ELR (cell line): ENCODE results near the gene VWA8.
A peak's percentile ranks its signal among the peaks of the same experiment; 100 is the strongest.

Experiments used
- DNase-seq: peaks from one replicate; pipeline ENCODE4 v3.0.0-alpha.2; 2015; ENCODE audit warnings: low read depth

Gene VWA8

DNA sequence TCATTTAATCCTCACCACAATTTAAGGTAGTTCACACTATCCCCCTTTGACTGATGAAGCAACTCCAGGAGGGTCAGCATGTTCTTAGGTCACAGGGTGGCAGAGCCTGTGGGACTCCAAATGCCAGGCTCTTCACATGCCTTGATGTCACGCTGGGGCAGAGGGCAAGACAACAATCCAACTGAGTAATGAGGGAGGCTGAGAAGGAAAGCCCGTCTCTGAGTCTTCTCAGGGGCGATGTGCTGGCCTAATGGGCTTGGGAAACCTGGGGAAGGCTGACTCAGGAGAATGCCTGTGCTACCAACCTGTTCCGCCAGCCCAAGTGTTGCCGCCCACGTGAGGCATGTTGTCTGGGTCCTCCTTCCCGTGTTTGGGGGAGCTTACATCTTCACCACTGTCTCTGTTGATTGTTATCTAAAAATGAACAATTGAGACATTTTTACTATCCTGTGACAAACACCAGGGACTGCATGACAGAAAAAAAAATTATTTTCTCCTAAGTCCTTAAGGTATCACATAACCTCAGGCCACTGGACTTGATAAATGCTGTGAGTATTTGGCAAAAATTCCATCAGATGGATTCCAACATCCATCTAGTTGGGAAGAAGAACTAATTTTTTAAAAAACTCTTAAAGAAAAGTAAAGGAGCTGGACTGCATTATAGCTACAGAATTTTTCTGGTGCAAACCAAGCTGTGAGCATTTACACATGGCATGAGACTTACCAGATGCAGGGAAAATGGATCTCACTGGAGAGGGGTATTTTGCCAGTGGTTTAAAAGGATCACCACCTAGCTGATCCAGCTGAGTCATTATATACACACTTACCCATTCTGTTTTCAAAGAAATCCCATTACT, 346.0 kb downstream of the VWA8 start:
- peak; percentile 10 for DNase-seq

DNA sequence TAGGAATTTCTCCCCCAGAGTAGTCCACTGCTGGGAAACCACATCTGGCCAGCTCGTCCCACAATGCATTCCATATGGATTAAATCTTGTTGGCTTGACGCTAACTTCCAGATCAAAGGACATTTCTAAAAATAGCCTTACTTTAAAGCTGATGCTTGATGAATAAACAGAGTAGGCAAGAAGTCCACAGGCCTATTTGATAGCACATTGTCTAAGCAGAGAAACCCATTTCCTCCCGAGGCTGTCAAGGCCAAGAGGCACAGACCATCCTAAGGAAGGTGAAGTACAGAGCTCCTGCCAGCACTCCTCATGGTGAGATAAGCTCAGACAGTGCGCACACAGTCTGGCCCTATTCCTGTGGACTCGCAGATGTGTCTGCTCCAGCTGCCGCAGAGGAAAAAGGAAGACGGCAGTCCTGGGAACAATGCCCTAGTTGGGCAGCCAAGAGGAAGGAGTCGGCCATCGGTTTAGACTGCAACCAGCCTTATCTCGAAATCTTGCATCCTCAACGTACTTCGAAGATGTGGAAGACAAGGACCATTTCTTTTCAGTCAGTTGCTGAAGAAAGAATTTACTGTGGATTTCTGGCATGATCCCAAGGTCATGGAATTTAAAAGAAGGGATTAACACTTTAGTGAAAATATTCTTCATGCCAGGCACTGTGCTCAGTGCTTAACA, 346.8 kb downstream of the VWA8 start:
- DNase-seq = peak; percentile 58

DNA sequence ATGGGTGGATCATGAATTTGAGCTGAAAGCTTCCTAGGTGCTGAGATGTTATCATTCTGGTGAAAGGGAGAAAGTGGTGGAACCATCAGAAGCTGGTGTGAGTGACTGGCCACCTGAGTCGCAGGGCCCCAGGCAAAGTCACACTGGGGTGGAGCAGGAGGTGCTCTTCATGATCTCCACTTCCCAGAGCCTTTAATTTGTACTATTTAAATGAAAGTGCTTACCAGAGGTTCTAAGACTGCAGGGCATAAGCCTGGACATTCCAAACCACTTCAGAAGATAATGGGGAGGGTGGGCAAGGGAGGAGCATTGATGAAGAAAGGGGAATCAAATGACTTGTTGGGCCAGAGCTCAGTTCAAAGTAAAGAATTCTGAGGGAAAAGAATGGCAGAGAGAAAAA, 347.4 kb downstream of the VWA8 start:
- DNase-seq = peak; percentile 7

DNA sequence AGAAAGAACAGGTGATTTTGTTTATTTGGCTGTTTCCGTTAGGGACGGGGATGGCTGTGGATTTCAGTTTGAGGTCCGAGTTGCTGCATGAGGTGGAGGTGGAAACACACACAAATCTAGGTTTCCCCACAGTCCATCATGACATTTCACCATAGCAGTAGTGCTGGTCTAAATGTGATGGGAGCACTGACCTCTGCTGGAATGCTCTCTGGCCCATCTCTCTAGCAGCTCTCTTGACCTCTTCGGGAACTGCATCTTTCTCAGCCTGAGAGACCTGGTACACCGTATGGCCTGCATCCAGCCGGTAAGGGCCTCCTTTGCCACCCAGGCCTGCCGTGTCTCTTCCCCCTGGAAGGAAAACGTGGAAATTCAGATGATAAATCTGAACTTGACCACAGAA, 349.5 kb downstream of the VWA8 start:
- peak; percentile 13 for DNase-seq

DNA sequence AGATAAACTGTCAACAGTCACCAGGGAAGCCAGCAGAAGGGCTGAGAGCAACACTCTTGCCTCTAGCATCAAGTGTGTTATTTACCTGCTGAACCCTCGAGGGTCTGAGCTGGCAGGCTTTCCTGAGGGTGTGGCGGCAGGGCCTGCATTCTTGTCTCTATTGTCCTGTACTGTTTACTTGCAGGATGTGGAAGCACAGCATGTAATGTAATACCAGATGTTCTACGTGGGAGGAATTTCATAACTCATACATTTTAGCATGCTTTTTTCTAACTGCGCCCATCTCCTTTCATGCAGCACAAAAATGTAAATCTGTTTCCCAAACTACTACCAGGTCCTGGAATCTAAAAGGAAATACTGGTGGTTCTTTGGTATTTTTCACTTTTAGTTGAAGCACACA, 350.5 kb downstream of the VWA8 start:
- DNase-seq = peak; percentile 80

DNA sequence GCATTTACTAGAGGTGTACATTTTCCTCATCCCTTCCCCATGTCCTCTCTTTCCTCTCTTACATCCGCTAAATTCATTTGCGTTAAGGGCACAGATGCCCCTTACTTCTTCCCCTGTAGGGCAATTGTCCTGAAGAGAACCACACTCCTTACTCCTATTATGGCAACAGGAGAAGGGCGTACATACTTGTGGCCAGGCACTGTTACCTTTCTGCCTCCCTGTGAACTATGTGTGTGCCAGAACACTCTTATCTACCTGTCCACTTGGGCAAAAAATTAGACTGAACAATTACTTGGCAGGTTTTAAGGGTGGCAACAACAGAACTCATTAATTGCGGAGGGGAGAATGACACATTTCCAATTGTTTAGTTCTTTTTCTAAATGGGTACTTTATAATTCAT, 351.1 kb downstream of the VWA8 start:
- DNase-seq = no peak

DNA sequence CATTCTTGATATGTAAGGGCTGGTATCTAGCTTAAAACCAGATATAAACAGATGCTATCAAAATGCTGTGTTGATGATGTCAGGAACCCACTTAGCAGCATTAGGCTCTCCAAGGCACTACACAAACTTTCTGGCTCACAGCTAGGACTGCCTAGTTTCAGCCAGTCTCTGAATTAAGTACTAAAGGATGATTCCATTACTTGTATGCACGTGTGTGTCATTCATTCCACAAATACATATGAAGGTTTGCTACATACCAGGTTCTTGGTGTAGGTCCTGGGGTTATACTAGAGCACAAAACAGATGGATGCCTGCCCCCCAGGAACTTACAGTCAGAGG, 352.1 kb downstream of the VWA8 start:
- no peak for DNase-seq

DNA sequence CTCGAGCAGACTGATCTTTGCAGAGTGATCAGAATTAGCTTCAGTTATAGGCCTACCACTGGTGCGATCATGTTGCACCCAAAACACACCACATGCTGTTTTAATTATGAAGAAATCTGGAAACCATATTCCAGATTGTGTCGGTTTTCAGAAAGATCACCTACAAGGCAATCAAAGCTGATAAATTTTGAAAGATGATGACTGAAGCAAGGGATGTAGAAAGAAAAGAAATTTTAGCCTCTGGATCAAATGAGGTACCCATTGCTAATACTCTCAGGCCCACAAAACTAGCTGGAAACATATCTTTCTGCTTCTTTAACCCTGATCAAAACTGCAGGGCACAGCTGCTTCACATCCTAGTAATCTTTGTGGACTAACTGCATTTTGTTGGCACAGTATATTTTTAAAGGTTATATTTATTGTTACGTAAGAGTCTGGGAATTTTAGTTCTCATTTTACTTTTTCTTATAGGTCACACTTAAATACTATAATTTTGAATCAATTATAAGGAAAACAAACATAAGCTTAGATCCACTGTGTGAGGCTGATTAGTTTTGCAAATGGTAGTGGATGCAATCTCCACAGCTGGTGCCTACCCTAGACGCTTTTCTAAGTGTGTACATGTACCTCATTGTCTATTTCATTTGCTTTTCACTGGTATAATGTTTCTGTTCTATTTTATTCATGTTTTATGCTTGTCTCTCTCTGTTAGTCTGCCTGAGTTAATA, 352.6 kb downstream of the VWA8 start:
- DNase-seq = no peak

DNA sequence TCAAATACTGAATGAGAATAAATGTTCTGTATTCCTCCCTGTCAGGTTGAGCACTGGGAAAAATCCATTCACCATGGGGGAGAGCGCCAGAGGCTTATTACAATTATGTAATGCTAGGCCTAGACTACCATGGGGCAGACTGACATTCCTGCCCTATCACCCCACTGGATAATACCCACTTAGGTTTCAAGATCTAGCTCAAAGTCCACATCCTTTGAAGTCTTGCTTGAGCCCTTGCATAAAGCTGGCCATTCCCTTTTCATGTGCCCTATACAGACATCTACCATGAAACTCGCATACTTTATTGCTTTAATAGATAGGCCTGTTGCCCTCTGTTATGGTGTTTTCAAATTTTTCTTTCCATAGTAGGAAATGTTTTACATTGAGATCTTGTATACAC, 354.3 kb downstream of the VWA8 start:
- no peak for DNase-seq

DNA sequence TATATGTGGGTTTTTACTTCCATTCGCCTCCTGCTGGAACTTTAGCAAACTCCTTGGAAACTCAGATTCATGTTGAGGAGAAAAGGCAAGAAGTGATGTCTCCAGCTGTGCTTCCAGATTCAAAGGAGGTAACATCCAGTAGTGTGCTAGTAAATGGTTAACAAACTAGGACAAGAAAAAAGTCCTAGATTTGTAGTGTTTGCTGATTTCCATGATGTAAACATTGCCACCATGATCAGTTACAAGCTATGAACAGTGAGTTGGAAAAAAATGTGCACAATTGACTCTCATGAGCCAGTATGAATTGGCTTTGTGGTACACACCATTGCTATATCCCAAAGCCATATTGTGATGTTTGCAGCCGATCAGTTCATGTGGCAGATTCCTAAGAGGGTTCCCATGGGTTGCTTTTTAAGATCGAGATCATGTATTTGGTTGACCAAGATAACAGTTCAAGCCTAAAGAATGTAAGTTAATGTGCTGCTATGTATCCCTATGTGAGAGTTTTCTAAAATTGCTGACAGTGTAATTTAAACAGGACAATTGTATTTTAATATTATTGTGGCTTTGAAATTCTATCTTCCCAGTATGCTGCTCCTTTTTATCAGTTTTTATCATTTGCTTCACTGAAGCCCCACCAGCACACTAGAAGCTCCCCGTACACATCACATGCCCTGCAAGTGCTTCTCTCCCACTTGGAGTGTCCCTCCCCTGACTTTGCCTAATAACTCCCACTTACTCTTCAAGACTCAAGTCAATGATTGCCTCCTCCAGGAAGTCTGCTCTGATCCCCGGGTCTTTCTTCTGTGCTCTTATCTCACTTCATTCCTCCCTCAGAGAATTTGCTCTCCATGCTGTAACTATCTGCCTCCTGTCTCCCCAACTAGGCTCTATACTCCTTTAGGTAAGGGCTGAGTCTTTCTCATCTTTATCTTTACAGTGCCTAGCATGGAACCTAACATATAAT, 355.3 kb downstream of the VWA8 start:
- no peak for DNase-seq

DNA sequence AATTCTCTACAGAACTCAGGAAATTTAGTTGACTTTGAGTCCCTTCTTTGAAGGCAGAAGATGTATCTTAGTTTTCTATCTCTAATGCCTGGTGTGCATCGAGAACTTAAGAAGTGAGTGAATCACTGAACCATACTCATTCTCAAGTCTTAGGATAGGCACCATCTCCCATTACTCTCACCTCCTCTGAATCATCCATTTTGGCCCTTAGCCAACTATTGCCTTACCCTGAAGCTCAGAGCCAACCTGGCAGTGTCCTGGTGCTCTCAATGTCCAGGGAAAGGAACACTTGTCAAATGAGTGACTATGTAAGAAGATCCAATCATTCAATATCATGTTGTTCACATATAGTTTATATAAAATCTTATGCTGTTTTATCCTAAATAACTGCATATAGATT, 357.0 kb downstream of the VWA8 start:
- peak; percentile 88 for DNase-seq

DNA sequence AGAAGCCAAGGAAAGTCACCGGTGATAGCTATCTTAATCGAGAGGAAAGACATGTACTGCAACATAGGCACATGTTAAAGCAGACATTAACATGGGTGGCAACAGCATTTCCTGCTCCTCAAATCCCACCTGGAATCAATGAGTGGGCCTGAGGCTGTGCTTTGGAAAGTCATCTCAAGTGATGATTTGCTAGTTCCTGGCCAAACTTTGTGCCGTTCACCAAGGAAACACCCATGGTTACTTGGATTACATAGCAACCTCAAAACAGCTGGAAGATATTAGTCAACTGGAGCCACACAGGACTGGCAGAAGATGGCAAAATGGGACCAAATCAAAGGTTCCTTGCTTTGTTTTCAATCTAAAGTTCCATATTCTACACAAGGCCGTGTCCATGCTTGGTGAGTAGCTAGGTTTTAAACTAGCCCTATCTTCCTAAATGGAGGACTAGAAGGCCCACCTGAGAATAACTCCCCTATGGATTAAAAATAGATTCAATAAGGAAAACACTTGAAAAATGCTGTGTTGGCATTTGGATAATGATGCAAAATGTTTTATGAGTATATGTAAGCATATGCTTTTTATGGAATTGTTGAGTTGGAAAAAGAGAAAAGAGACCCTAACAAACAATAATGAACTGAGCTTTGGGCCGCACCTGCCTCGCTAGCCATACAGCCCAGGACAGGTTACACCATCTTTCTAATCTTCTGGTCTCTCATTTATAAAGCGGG, 359.0 kb downstream of the VWA8 start:
- no peak for DNase-seq

DNA sequence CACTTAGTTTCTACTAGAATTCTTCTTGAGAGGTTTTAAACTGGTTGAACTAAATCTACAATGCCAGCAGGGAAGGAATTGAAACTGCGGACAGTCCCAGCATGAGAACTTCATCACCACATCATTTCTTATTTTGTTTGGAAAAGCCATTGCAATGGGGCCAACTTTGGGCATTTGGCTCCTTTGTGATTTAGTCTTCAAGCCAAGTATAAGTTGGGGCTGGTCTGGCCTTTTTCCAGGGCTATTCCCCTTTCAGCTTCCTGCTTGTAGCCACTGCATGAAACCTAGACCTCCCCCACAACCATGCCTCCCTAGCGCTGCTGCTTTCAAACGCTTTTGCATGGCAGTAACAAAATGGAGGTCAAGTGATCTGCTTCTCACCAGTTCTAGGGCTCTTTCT, 361.3 kb downstream of the VWA8 start:
- DNase-seq = no peak

DNA sequence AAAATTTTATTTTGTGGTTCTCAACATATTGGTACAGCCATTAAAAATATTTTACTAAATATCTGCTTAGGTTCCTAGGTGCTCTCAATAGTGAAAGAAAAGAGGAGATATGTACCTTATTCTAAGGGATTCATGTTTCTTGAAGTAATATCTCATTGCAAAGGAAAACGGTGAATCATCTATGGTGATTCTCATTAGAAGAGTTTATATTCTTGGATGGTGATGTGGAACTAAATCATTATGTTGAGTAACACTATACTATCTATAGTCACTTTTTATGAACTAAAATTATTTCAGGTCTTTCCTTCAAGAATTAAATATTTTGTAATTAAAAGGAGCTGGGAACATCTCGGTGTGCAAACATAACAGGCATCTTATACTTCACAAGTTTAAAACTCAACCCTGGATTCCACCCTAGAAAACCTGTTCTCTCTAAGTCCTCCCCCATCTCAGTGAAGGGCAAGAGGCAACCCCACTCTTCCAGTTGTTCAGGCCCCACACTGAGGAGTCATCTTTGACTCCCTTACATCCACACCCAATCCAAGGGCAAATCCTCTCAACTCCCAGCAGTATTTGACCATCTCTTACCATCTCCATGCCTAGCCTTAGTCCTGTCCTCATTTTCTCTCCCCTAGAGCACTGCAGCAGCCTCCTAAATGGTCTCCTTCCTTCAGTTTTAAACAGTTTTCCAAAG, 363.4 kb downstream of the VWA8 start:
- peak; percentile 66 for DNase-seq

DNA sequence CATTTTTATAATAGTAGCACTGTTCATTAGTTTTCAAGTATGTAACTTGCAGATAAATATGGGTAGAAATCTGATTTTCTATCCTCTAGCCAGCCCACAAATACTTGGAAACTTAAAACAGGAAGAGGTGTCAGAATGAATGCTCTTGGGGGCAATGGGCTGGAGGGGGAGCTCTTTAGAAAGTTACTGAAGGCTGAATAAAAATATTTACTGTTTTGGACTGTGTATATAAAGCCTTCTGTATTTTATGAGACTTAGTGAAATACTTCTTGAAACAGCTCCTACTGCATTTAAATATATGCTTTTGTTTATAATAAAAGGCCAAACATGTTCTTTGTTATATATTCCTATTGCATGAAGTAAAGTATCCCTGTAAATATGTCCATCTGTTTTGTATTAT, 364.7 kb downstream of the VWA8 start:
- DNase-seq = no peak

DNA sequence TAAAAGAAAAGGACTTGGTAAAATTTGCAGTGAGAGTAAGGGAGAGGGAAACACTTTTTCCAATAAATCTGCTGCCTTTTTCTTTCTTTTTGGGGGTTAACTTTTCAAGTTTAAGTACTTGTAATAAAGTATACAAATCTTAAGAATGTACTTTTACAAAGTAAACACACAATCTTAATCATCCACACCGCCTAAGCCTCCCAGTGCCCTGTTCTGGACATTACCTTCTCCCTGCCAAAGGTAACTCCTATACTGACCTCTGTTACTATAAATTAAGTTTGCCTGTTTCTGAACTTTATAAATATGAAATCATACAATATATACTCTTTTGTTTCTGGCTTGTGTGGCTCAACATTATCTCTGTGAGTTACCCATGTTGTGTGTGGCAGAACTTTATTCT, 365.6 kb downstream of the VWA8 start:
- no peak for DNase-seq

DNA sequence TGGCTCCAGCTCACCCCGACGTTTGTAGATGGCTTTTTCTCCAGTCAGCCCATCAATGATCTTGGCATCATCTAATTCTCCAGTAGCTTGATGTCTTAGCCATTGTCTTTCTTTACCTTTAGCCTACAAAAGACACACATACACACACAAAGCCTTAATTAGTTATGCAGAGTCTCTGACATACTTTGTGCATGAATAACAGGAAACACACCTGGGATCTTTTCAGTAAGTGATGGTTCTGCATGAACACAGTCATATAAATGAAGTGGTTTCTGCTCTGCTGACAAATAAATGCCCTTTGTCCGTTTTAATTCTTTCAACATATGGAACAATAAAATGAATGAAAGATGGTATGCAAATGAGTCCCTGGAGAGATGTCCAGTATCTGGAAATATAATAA, 370.3 kb downstream of the VWA8 start:
- no peak for DNase-seq

DNA sequence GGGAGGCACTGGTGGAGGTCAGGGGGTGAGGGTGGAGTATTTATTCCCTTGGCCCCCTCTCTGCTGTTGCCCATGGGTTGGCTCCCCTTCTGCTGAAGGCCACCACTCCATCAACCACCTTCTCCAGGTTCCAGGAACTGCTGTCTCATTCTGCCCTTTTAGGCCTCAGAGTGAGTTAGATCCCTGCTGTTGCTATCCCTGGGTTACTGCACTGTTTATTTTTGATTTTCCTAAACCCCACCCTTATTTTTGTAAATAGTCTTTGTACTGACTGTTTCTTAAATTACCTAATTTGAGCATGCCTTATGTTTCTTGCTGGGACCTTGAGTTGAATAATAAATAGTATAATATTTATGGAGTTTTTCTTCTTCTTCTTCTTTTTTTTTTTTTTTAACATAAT, 370.8 kb downstream of the VWA8 start:
- DNase-seq = no peak

DNA sequence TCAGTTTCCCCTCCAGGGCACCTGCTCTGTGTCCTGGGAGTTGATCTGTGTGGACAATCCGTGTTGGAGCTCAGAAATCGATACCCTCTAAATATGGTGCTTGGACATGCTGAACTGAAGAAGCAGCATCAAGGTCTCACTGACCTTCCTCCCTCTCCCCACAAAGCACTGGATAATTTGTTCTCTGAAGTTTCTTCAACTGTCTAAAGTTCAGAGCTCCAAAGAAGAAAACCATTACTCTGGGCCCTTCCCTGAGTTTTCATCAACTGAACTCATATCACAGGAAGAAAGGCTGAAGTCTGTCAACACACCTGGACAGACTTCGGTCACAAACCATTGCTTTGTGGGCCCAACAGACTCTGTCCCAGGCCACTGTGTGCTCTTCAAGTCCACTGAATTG, 371.5 kb downstream of the VWA8 start:
- DNase-seq = no peak

DNA sequence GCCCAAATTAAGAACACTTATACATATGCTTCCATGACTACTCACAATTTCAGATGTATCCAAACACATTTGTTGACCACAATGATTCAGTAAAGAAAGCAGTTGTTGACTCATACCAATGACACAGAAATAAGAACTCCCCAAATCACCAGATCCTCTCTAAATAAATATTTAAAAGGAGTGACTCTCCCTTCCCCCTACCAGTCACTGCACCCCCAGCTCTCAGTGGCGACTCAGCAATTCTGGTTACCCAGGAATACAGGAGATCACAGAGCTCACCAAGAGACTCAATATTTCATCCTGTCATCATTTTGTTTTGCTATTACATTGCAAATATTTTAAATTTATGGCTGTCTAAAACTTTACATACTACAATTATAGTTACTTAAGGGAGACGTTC, 372.0 kb downstream of the VWA8 start:
- peak; percentile 96 for DNase-seq

DNA sequence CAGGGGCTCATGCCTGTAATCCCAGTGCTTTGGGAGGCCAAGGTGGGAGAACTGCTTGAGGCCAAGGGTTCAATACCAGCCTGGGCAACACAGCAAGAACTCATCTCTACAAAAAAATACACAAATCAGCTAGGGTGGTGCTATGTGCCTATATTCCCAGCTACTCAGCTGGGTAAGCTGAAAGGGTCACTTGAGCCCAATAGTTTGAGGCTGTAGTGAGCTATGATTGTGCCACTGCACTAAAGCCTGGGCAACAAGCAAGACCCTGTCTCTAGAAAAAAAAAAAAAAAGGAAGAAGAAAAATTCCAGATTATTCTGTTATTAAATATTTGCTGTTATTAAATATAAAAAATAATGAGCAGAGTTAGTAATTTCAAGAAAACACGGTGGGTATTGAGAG, 372.5 kb downstream of the VWA8 start:
- no peak for DNase-seq
